ENCODE measurements around the gene SLC8A3.
A peak's percentile ranks its signal among the peaks of the same experiment; 100 is the strongest.

SLC8A3 gene

GRCh38 chr14:70098250-70098809, 90.4 kb downstream of the SLC8A3 start:
- Histone ChIP-seq H3K27ac (no peak overlapping the region), H3K4me3 (no peak overlapping the region), H3K9ac (ENCODE audit: insufficient read length) (no peak overlapping the region), H3K36me3 (ENCODE audit: insufficient read depth, low read length) (no peaks in the 10 kb centered on the region), H3K9me3 (ENCODE audit: low read depth, low read length) (no peaks in the 10 kb centered on the region)
- no peak for DNase-seq (ENCODE audit: low read depth, low spot score)
- no peak for TF ChIP-seq FOXP2 (optimal IDR thresholded peaks at IDR 0.05; ENCODE audit: control extremely low read depth, extremely low read length, insufficient read depth)
- no peak for TF ChIP-seq EZH2 (IDR thresholded peaks at IDR 0.05)
- TF ChIP-seq POLR2AphosphoS5 (IDR thresholded peaks at IDR 0.05; ENCODE audit: borderline replicate concordance, low read depth, low read length) = no peak

- Histone ChIP-seq H3K36me3 (ENCODE audit: insufficient read depth, low read length) (no peaks in the 10 kb centered on the region), H3K4me3 (no peak overlapping the region), H3K9me3 (ENCODE audit: low read depth, low read length) (no peaks in the 10 kb centered on the region), H3K9ac (ENCODE audit: insufficient read length) (no peak overlapping the region), H3K27ac (no peak overlapping the region)
- DNase-seq (ENCODE audit: low read depth, low spot score) = no peak
- no peak for TF ChIP-seq POLR2AphosphoS5 (IDR thresholded peaks at IDR 0.05; ENCODE audit: borderline replicate concordance, low read depth, low read length)
- TF ChIP-seq FOXP2 (optimal IDR thresholded peaks at IDR 0.05; ENCODE audit: control extremely low read depth, extremely low read length, insufficient read depth) = no peak
- no peak for TF ChIP-seq EZH2 (IDR thresholded peaks at IDR 0.05)
Observed at GRCh38 chr14:70097576-70098249, 91.0 kb downstream of the SLC8A3 start.

- Histone ChIP-seq H3K36me3 (ENCODE audit: insufficient read depth, low read length) (no peaks in the 10 kb centered on the region), H3K9me3 (ENCODE audit: low read depth, low read length) (no peaks in the 10 kb centered on the region), H3K4me3 (no peak overlapping the region), H3K27ac (no peak overlapping the region), H3K9ac (ENCODE audit: insufficient read length) (no peak overlapping the region)
- no peak for DNase-seq (ENCODE audit: low read depth, low spot score)
- TF ChIP-seq FOXP2 (optimal IDR thresholded peaks at IDR 0.05; ENCODE audit: control extremely low read depth, extremely low read length, insufficient read depth) (no peak), POLR2AphosphoS5 (IDR thresholded peaks at IDR 0.05; ENCODE audit: borderline replicate concordance, low read depth, low read length) (no peak), EZH2 (IDR thresholded peaks at IDR 0.05) (no peak)
Observed at GRCh38 chr14:70096866-70097265, 91.9 kb downstream of the SLC8A3 start.

- H3K36me3 ChIP-seq (ENCODE audit: insufficient read depth, low read length) = no peaks in the 10 kb centered on the region
- H3K9ac ChIP-seq (ENCODE audit: insufficient read length) = no peak overlapping the region
- H3K9me3 ChIP-seq (ENCODE audit: low read depth, low read length) = no peaks in the 10 kb centered on the region
- no peak overlapping the region for H3K4me3 ChIP-seq
- TF ChIP-seq FOXP2 (optimal IDR thresholded peaks at IDR 0.05; ENCODE audit: control extremely low read depth, extremely low read length, insufficient read depth) (no peak), EZH2 (IDR thresholded peaks at IDR 0.05) (no peak), POLR2AphosphoS5 (IDR thresholded peaks at IDR 0.05; ENCODE audit: borderline replicate concordance, low read depth, low read length) (no peak)
- no peak for DNase-seq (ENCODE audit: low read depth, low spot score)
- H3K27ac ChIP-seq = no peak overlapping the region
Observed at GRCh38 chr14:70094631-70095030, 94.1 kb downstream of the SLC8A3 start.

- no peak for DNase-seq (ENCODE audit: low read depth, low spot score)
- TF ChIP-seq EZH2 (IDR thresholded peaks at IDR 0.05) = no peak
- no peak for TF ChIP-seq FOXP2 (optimal IDR thresholded peaks at IDR 0.05; ENCODE audit: control extremely low read depth, extremely low read length, insufficient read depth)
- TF ChIP-seq POLR2AphosphoS5 (IDR thresholded peaks at IDR 0.05; ENCODE audit: borderline replicate concordance, low read depth, low read length) = no peak
- H3K9ac ChIP-seq (ENCODE audit: insufficient read length) = no peak overlapping the region
- H3K9me3 ChIP-seq (ENCODE audit: low read depth, low read length) = no peaks in the 10 kb centered on the region
- H3K4me3 ChIP-seq = no peak overlapping the region
- no peak overlapping the region for H3K27ac ChIP-seq
- no peaks in the 10 kb centered on the region for H3K36me3 ChIP-seq (ENCODE audit: insufficient read depth, low read length)
Observed at GRCh38 chr14:70094106-70094505, 94.6 kb downstream of the SLC8A3 start.

GRCh38 chr14:70093156-70093555, 95.6 kb downstream of the SLC8A3 start:
- Histone ChIP-seq H3K4me3 (no peak overlapping the region), H3K27ac (no peak overlapping the region), H3K9me3 (ENCODE audit: low read depth, low read length) (no peaks in the 10 kb centered on the region), H3K36me3 (ENCODE audit: insufficient read depth, low read length) (no peaks in the 10 kb centered on the region), H3K9ac (ENCODE audit: insufficient read length) (no peak overlapping the region)
- TF ChIP-seq FOXP2 (optimal IDR thresholded peaks at IDR 0.05; ENCODE audit: control extremely low read depth, extremely low read length, insufficient read depth) (no peak), EZH2 (IDR thresholded peaks at IDR 0.05) (no peak), POLR2AphosphoS5 (IDR thresholded peaks at IDR 0.05; ENCODE audit: borderline replicate concordance, low read depth, low read length) (no peak)
- DNase-seq (ENCODE audit: low read depth, low spot score) = no peak

GRCh38 chr14:70087380-70087697, 101.4 kb downstream of the SLC8A3 start:
- H3K4me3 ChIP-seq = no peak overlapping the region
- no peaks in the 10 kb centered on the region for H3K9me3 ChIP-seq (ENCODE audit: low read depth, low read length)
- H3K36me3 ChIP-seq (ENCODE audit: insufficient read depth, low read length) = no peaks in the 10 kb centered on the region
- no peak overlapping the region for H3K9ac ChIP-seq (ENCODE audit: insufficient read length)
- no peak for TF ChIP-seq FOXP2 (optimal IDR thresholded peaks at IDR 0.05; ENCODE audit: control extremely low read depth, extremely low read length, insufficient read depth)
- no peak for TF ChIP-seq EZH2 (IDR thresholded peaks at IDR 0.05)
- no peak for TF ChIP-seq POLR2AphosphoS5 (IDR thresholded peaks at IDR 0.05; ENCODE audit: borderline replicate concordance, low read depth, low read length)
- no peak for DNase-seq (ENCODE audit: low read depth, low spot score)
- no peak overlapping the region for H3K27ac ChIP-seq

GRCh38 chr14:70086685-70087379, 101.9 kb downstream of the SLC8A3 start:
- TF ChIP-seq EZH2 (IDR thresholded peaks at IDR 0.05) (no peak), POLR2AphosphoS5 (IDR thresholded peaks at IDR 0.05; ENCODE audit: borderline replicate concordance, low read depth, low read length) (no peak), FOXP2 (optimal IDR thresholded peaks at IDR 0.05; ENCODE audit: control extremely low read depth, extremely low read length, insufficient read depth) (no peak)
- H3K9ac ChIP-seq (ENCODE audit: insufficient read length) = no peak overlapping the region
- DNase-seq (ENCODE audit: low read depth, low spot score) = peak; percentile 18
- H3K4me3 ChIP-seq = no peak overlapping the region
- H3K36me3 ChIP-seq (ENCODE audit: insufficient read depth, low read length) = no peaks in the 10 kb centered on the region
- no peaks in the 10 kb centered on the region for H3K9me3 ChIP-seq (ENCODE audit: low read depth, low read length)
- no peak overlapping the region for H3K27ac ChIP-seq
